Measurements from ENCODE around the gene GEMIN5. TPM values are rescaled to one million over a fixed set of nuclear protein-coding genes. Genes with fewer than 3 reads are reported as not detected.

GEMIN5 gene
- total RNA-seq, 1 donor from 2014 or later, result 12.8 TPM

DNA sequence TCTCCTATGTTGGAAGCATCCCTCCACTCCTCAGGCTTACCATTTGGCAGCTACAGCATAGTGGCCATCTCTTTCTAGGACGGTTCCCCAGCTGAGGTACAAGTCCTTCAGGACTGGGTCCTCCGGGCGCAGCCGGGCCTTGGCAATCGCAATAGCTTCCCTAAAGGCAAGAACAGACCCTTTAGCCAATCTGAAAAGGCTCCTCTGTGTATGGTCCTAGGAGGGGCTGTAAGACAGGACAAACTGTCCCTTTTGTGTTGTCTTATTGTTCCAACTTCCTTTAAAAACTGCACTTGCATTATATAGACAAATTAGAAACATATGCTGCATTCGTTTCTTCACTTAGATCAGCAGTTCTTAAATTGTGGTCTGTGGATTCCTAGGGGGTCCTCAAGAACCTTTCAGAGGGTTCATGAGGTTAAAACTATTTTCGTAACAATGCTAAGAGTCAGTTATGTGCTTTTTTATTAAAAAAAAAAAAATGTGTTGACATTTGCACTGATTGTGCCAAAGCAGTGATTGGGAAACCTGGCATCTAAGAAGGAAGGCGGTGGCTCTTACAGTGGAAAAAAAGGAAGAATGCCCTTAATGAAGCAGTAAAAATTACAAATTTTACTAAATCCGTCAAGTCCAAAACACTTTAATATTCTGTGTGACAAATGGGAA lies 38.7 kb downstream of the GEMIN5 start:
- intact Hi-C loops (cut with DNase I), result no loop called here
- Histone ChIP-seq H3K27me3 (no peaks in the 10 kb centered on the region), H3K27ac (peak overlapping the region; percentile 59), H3K9me3 (no peaks in the 10 kb centered on the region), H3K36me3 (peaks cover 0 to 59% of the 10 kb centered on the region in 2 donors), H3K4me3 (no peak overlapping the region), H3K4me1 (peaks cover 9% of the 10 kb centered on the region)
- no peak for TF ChIP-seq CTCF (IDR thresholded peaks at IDR 0.05)
- DNase-seq (ENCODE audit: extremely low spot score in 2 of 2), result no peak

DNA sequence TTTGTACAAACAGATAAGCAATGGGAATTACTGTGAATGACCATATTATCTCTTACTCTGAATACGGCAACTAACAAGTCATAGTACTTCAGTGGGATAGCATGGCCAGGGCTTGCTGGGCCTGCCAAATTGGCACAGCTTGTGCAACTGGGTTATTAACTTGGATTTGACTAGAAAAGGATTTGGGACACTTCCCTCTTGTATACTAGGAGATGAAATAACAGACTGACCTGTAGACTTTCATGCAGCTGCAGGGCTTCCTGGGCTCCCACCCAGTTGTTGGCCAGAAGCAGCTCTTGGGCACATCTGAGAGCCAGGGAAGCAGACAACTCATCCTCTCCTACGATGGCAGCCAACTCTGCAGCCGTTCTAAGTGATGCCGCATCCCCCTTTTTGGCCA lies 39.8 kb downstream of the GEMIN5 start:
- H3K36me3 ChIP-seq, result peaks cover 0 to 56% of the 10 kb centered on the region in 2 donors

DNA sequence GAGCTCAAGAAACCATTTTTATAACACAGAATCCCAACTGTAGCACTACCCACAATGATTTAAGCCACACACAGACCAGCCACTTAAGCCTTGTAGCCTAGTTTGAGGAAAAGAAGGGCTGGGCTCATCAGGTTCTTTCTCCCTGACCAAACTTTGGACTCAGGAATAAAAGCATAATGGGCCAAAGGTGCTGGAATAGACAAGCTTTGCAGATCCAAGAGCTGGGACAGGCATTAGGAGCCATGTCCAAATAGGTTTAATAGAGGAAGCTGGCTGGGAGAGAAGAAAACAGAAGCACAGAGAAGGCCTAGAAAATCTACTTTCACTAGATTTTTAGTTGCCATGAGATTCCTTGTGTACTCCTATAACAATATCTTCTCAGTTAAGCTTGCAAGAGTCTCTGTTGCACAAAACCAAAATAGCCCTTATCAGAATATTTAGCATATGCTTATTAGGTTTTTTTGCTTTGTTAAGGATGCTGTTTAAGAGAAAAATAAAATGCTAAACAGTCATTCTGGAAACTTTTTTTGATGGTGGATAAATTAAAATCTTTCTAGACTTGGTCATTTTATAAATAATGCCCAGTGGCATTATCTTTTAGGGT lies 41.3 kb downstream of the GEMIN5 start:
- Histone ChIP-seq H3K27ac (no peak overlapping the region), H3K36me3 (peaks cover 0 to 55% of the 10 kb centered on the region in 2 donors), H3K4me3 (no peak overlapping the region), H3K27me3 (no peaks in the 10 kb centered on the region), H3K9me3 (no peaks in the 10 kb centered on the region), H3K4me1 (peaks cover 9% of the 10 kb centered on the region)
- DNase-seq (ENCODE audit: extremely low spot score in 2 of 2), result no peak
- TF ChIP-seq CTCF (IDR thresholded peaks at IDR 0.05) (no peak), POLR2AphosphoS5 (IDR thresholded peaks at IDR 0.05; ENCODE audit: insufficient read depth in 1 of 2, low read depth in 1 of 2) (no peak), POLR2A (IDR thresholded peaks at IDR 0.05) (no peak)
- intact Hi-C loops (cut with DNase I), result no loop called here

More for the DNA sequence above, 39.8 kb downstream of the GEMIN5 start:
- H3K4me3 ChIP-seq, result no peak overlapping the region
- H3K9me3 ChIP-seq, result no peaks in the 10 kb centered on the region
- DNase-seq (ENCODE audit: extremely low spot score in 2 of 2), result no peak
- TF ChIP-seq CTCF (IDR thresholded peaks at IDR 0.05) (no peak), POLR2AphosphoS5 (IDR thresholded peaks at IDR 0.05; ENCODE audit: insufficient read depth in 1 of 2, low read depth in 1 of 2) (no peak), POLR2A (IDR thresholded peaks at IDR 0.05) (no peak)
- peaks cover 9% of the 10 kb centered on the region for H3K4me1 ChIP-seq
- intact Hi-C loops (cut with DNase I), result no loop called here
- H3K27ac ChIP-seq, result no peak overlapping the region
- no peaks in the 10 kb centered on the region for H3K27me3 ChIP-seq

- TF ChIP-seq POLR2AphosphoS5 (IDR thresholded peaks at IDR 0.05; ENCODE audit: insufficient read depth in 1 of 2, low read depth in 1 of 2), result no peak
- no peak for TF ChIP-seq POLR2A (IDR thresholded peaks at IDR 0.05)
- no peak for TF ChIP-seq CTCF (IDR thresholded peaks at IDR 0.05)
- Histone ChIP-seq H3K4me3 (no peak overlapping the region), H3K9me3 (no peaks in the 10 kb centered on the region), H3K27ac (no peak overlapping the region), H3K27me3 (no peaks in the 10 kb centered on the region), H3K36me3 (peaks cover 0 to 58% of the 10 kb centered on the region in 2 donors), H3K4me1 (peaks cover 9% of the 10 kb centered on the region)
- no peak for DNase-seq (ENCODE audit: extremely low spot score in 2 of 2)
- intact Hi-C loops (cut with DNase I), result no loop called here
These were observed 42.1 kb downstream of the GEMIN5 start for GRCh38 chr5:154895606-154896561.

Data from vagina (tissue), 2 donors.